Choroid plexus epithelial cell (primary cell): ENCODE measurements around the gene GPR137B.
"Not testable (repeated sequence)": the region's sequence is repeated elsewhere in the genome, so short reads cannot be mapped to it uniquely, and the experiment has no call there.

Source experiments
- DNase-seq: peaks from one replicate; pipeline ENCODE4 v3.0.0-alpha.2; 2010; ENCODE audit warnings: low read depth
- H3K4me3 ChIP-seq: 2 replicates; pipeline ENCODE4 v1.5.1; 2011; ENCODE audit warnings: low read depth, mild to moderate bottlenecking, control low read depth, low read length, moderate library complexity
- TF ChIP-seq, protein P1 (sequence below): conservative IDR thresholded peaks from 2 replicates; pipeline ENCODE4 v1.5.1; 2011; ENCODE audit warnings: low read depth, mild to moderate bottlenecking, control low read depth, inconsistent platforms, low read length, moderate library complexity

GPR137B gene

DNA sequence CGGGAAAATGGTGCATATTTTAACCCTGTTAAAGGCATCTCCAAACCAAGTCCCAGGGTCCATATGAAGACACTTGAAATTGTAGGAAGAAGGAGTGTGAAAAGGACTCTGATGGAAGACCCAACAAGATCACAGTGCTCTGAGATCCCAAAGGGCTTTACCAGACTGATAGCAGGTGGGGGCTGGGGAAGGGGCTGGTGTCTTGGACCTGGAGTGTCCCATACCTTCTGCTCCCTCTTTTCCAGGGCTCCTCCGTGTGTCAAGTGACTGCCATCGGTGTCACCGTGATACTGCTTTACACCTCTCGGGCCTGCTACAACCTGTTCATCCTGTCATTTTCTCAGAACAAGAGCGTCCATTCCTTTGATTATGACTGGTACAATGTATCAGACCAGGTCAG is 37.3 kb downstream of the GPR137B start:
- TF ChIP-seq, protein P1, sequence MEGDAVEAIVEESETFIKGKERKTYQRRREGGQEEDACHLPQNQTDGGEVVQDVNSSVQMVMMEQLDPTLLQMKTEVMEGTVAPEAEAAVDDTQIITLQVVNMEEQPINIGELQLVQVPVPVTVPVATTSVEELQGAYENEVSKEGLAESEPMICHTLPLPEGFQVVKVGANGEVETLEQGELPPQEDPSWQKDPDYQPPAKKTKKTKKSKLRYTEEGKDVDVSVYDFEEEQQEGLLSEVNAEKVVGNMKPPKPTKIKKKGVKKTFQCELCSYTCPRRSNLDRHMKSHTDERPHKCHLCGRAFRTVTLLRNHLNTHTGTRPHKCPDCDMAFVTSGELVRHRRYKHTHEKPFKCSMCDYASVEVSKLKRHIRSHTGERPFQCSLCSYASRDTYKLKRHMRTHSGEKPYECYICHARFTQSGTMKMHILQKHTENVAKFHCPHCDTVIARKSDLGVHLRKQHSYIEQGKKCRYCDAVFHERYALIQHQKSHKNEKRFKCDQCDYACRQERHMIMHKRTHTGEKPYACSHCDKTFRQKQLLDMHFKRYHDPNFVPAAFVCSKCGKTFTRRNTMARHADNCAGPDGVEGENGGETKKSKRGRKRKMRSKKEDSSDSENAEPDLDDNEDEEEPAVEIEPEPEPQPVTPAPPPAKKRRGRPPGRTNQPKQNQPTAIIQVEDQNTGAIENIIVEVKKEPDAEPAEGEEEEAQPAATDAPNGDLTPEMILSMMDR, result no peak
- no peak for DNase-seq
- no peak overlapping the region for H3K4me3 ChIP-seq

DNA sequence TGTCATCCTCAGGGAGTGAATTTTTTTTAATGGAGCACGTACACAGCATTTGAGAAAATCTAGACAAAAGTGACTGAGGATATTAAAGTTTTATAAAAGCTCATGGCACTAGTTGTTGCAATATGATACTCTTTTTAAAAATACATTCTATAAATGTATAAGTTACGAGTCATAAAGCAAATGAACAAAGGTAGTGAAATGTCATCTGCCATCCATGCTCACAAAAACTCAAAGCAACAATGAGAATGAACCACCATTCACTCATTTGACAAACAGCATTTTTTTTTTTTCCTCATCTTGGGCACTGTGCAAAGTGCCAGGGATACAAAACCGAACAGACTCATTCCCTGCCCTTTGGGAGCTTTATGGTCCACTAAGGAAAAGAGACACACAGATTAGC is 38.7 kb downstream of the GPR137B start:
- H3K4me3 ChIP-seq, result no peak overlapping the region
- TF ChIP-seq, protein P1, result no peak
- DNase-seq, result peak; percentile 42

DNA sequence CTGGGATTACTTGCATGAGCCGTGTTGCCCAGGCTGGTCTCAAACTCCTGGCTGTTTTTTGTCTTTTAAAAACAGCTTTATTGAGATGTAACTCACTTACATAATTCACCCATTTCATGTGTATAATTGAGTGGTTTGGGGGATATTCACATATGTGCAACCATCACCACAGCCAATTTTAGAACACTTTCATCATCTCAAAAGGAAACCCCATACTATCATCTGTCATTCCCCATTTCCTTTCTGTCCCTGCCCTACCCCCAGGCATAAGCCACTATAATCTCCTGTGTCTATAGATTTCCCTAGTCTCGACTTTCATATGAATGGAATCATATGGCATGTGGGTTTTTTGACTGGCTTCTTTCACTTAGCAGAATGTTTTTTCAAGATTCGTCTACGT is 43.3 kb downstream of the GPR137B start:
- TF ChIP-seq, protein P1, result no peak
- DNase-seq, result no peak
- no peak overlapping the region for H3K4me3 ChIP-seq

DNA sequence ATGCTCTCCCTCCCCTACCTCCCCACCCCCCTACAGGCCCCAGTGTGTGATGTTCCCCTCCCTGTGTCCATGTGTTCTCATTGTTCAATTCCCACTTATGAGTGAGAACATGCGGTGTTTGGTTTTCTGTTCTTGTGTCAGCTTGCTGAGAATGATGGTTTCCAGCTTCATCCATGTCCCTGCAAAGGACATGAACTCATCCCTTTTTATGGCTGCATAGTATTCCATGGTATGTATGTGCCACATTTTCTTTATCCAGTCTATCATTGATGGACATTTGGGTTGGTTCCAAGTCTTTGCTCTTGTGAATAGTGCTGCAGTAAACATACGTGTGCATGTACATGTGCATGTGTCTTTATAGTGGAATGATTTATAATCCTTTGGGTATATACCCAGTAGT is 44.1 kb downstream of the GPR137B start:
- DNase-seq, H3K4me3 ChIP-seq: not testable (repeated sequence)

DNA sequence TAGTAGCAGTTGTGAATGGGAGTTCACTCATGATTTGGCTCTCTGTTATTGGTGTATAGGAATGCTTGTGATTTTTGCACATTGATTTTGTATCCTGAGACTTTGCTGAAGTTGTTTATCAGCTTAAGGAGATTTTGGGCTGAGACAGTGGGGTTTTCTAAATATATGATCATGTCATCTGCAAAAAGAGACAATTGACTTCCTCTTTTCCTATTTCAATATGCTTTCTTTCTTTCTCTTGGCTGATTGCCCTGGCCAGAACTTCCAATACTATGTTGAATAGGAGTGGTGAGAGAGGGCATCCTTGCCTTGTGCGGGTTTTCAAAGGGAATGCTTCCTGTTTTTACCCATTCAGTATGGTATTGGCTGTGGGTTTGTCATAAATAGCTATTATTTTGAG is 45.7 kb downstream of the GPR137B start:
- DNase-seq, result not testable (repeated sequence)

DNA sequence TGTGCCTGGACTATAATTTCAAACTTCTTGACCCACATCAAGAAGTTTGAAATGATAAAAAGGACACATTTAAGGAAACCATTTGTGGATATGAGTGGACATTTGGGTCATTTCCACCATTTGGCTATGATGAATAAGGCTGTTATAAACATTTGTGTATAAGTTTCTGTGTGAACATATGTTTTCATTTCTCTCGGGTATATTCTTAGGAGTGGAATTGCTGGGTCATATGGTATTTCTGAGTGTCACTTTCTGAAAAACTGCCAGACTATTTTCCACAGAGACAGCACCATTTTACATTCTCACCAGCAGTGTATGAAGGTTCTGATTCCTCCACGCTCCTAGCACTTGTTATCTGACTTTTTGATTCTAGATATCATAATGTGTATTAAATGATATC is 50.8 kb downstream of the GPR137B start:
- TF ChIP-seq, protein P1, result no peak
- DNase-seq, result no peak

More for the DNA sequence above, 45.7 kb downstream of the GPR137B start:
- not testable (repeated sequence) for H3K4me3 ChIP-seq

DNA sequence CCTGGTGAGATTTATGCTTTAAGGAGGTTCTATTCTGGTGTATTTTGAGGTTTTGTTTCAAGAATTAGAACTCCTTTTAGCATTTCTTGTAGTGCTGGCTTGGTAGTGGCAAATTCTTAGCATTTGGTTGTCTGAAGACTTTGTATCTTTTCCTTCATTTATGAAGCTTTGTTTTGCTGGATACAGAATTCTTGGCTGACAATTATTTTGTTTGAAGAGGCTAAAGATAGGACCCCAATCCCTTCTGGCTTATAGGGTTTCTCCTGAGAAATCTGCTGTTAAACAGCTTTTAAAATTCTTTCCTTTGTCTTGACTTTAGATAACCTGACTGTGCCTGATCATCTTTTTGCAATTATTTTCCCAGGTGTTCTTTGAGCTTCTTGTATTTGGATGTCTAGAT is 58.6 kb downstream of the GPR137B start:
- DNase-seq, result no peak
- no peak overlapping the region for H3K4me3 ChIP-seq
- TF ChIP-seq, protein P1, result no peak

More for the DNA sequence above, 50.8 kb downstream of the GPR137B start:
- no peak overlapping the region for H3K4me3 ChIP-seq

DNA sequence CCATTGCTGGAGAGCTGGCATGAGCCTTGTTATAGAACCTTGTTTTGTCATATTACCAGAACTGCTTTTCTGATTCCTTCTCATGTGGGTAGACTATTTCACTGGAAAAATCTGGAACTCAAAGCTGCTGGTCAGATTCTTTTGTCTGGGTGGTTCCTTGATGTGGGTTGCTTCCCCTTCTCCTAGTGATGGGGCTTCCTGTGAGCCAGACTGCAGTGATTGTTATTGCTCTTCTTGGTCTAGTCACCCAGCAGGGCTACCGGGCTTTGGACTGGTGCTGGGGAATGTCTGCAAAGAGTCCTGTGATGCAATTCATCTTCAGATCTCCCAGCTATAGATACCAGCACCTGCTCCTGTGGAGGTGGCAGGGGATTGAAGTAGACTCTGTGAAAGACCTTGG is 59.4 kb downstream of the GPR137B start:
- TF ChIP-seq, protein P1, result no peak
- no peak for DNase-seq
- H3K4me3 ChIP-seq, result no peak overlapping the region
